Measurements from ENCODE around the gene RNPC3.

DNA sequence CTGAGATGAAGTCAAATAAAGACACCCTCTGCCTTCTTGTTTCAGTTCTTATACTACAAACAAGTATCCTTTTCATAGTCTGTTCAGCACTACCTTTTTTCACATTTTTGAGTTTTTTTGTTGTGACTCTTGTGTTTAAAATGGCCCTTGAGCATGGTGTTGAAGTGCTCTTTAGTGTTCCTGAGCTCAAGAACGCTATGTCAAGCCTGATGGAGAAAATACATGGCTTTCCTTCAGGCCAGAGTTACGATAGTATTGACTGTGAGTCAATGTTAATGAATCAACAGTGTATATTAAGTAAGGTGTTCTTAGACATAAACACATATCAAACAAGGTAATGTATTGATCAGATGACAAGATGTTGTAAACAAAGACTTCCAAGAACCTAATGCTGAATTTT lies 12.7 kb downstream of the RNPC3 start:
- TF ChIP-seq EP300 (IDR thresholded peaks at IDR 0.05) = no peak
- TF ChIP-seq POLR2AphosphoS5 (IDR thresholded peaks at IDR 0.05) = no peak

Data from upper lobe of left lung (tissue), 4 donors.